ENCODE data around the gene KRTAP5-11.
"Not testable (repeated sequence)": the region's sequence is repeated elsewhere in the genome, so short reads cannot be mapped to it uniquely, and the experiment has no call there.

KRTAP5-11 gene

GRCh38 chr11:71554996-71555395, 27.7 kb downstream of the KRTAP5-11 start:
- DNase-seq: no peak

- no peak for DNase-seq
Measured at GRCh38 chr11:71551711-71552110, 31.0 kb downstream of the KRTAP5-11 start.

- DNase-seq: no peak
Measured at GRCh38 chr11:71548716-71549151, 33.9 kb downstream of the KRTAP5-11 start.

- no peak for DNase-seq
Measured at GRCh38 chr11:71548120-71548519, 34.6 kb downstream of the KRTAP5-11 start, which contains the start of gene KRTAP5-9. TSS of gene KRTAP5-9 (plus strand) at chr11:71548420. CDS start at chr11:71548658, 238 bp downstream.

GRCh38 chr11:71545405-71545966, 37.2 kb downstream of the KRTAP5-11 start:
- no peak for DNase-seq

GRCh38 chr11:71544525-71545214, 38.0 kb downstream of the KRTAP5-11 start:
- no peak for DNase-seq

- DNase-seq: no peak
Measured at GRCh38 chr11:71543866-71544265, 38.8 kb downstream of the KRTAP5-11 start.

GRCh38 chr11:71542879-71543777, 39.5 kb downstream of the KRTAP5-11 start:
- DNase-seq: no peak

GRCh38 chr11:71542382-71542781, 40.3 kb downstream of the KRTAP5-11 start:
- DNase-seq: no peak

GRCh38 chr11:71540521-71541304, 42.0 kb downstream of the KRTAP5-11 start:
- not testable (repeated sequence) for DNase-seq

GRCh38 chr11:71539971-71540370, 42.7 kb downstream of the KRTAP5-11 start:
- DNase-seq: not testable (repeated sequence)

- no peak for DNase-seq
Measured at GRCh38 chr11:71539017-71539416, 43.7 kb downstream of the KRTAP5-11 start.

GRCh38 chr11:71538666-71538990, 44.0 kb downstream of the KRTAP5-11 start:
- DNase-seq: no peak

- DNase-seq: not testable (repeated sequence)
Measured at GRCh38 chr11:71537977-71538665, 44.6 kb downstream of the KRTAP5-11 start, which contains the start of gene KRTAP5-8. TSS of gene KRTAP5-8 (plus strand) at chr11:71538025. CDS start at chr11:71538056, 31 bp downstream.

- no peak for DNase-seq
Measured at GRCh38 chr11:71537537-71537936, 45.1 kb downstream of the KRTAP5-11 start.

GRCh38 chr11:71535825-71536224, 46.9 kb downstream of the KRTAP5-11 start:
- no peak for DNase-seq

GRCh38 chr11:71534711-71535608, 47.7 kb downstream of the KRTAP5-11 start:
- DNase-seq: not testable (repeated sequence)

GRCh38 chr11:71532036-71532610, 50.6 kb downstream of the KRTAP5-11 start:
- no peak for DNase-seq
